Cardiac fibroblast (primary cell): ENCODE data around the gene XRCC1.

Experiments
- DNase-seq, 2 donors: peaks; one replicate each; pipeline versions ENCODE4 v3.0.0 to v3.0.0-alpha.2; 2010; ENCODE audit warnings: low read depth in 2 of 2
- H3K4me3 ChIP-seq, 2 donors: replicated peaks in 1 of 2; 1 replicate in 1 of 2; 2 replicates in 1 of 2; pipeline ENCODE4 v1.5.1; 2011; ENCODE audit warnings: low read depth in 2 of 2, low read length in 2 of 2, mild to moderate bottlenecking in 2 of 2, moderate library complexity in 1 of 2
- TF ChIP-seq, protein P1 (sequence below): IDR thresholded peaks from one replicate; pipeline ENCODE4 v1.5.1; 2011; ENCODE audit warnings: low read depth, mild to moderate bottlenecking, low read length, inconsistent platforms

The XRCC1 gene

GRCh38 chr19:43586346-43586745, 11.0 kb upstream of the XRCC1 start:
- DNase-seq, result no peak
- no peak overlapping the region for H3K4me3 ChIP-seq
- TF ChIP-seq, protein P1, sequence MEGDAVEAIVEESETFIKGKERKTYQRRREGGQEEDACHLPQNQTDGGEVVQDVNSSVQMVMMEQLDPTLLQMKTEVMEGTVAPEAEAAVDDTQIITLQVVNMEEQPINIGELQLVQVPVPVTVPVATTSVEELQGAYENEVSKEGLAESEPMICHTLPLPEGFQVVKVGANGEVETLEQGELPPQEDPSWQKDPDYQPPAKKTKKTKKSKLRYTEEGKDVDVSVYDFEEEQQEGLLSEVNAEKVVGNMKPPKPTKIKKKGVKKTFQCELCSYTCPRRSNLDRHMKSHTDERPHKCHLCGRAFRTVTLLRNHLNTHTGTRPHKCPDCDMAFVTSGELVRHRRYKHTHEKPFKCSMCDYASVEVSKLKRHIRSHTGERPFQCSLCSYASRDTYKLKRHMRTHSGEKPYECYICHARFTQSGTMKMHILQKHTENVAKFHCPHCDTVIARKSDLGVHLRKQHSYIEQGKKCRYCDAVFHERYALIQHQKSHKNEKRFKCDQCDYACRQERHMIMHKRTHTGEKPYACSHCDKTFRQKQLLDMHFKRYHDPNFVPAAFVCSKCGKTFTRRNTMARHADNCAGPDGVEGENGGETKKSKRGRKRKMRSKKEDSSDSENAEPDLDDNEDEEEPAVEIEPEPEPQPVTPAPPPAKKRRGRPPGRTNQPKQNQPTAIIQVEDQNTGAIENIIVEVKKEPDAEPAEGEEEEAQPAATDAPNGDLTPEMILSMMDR, result no peak

DNA sequence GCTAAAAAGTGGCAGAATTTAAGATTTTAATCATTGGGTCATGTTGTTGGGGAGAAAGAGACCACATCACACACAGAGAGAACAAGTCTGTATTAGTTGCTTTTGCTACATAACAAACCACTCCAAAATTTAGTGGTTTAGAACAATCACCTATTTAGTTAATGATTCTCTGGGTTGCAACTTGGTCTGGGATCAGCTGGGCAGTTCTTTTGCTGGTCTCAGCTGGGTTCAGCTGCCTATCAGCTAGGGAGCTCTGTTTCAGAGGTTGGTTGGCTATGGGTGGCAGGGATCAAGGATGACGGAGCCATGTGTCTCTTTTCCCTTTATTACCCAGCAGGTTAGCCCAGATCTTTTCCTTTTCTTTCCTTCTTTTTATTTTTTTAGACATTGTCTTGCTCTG, 9.2 kb upstream of the XRCC1 start:
- no peak for DNase-seq
- TF ChIP-seq, protein P1, result no peak
- no peak overlapping the region for H3K4me3 ChIP-seq

- H3K4me3 ChIP-seq, result no peak overlapping the region
- DNase-seq, result no peak
- TF ChIP-seq, protein P1, result no peak
Observed at GRCh38 chr19:43582495-43582894, 7.2 kb upstream of the XRCC1 start.

DNA sequence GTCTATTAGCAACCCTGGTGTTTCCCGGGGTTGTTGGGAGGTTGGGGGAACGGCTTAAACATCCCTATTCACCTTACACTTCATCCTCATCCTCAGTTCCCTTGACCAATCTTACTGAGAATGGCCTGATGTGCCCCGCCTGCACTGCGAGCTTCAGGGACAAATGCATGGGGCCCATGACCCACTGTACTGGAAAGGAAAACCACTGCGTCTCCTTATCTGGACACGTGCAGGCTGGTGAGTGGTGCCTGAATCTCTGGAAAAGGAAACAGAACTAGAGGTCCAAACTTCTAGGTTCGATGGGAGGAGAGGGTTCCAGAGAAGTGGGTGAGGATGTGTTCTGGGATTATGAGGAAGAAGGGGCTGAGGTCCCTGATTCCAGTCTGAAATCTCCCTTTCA, 6.1 kb upstream of the XRCC1 start:
- no peak overlapping the region for H3K4me3 ChIP-seq
- TF ChIP-seq, protein P1, result no peak

DNA sequence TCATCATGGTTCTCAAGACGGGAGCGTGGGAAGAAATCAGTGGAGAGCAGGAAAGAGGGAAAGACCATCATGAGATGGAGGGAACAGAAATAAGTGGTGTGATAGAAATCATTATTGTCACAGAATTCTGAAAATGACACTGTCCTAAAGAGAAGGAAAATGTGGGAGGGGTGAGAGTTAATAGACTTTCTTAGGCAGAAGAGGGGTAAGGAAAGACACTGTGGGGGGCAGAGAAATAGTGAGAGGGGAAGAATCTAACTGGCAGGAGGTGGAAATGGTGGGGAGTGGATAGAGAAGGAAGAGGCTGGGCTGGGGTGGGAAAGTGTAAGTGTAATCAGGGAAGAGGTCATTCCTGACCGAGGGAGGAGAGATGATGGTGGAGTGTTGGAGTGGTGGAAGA, 3.5 kb upstream of the XRCC1 start:
- TF ChIP-seq, protein P1, result no peak
- DNase-seq, result no peak

More for the DNA sequence above, 6.1 kb upstream of the XRCC1 start:
- no peak for DNase-seq

GRCh38 chr19:43575955-43576878, 890 bp upstream of the XRCC1 start:
- peak overlapping the region; percentile 39 to 49 for H3K4me3 ChIP-seq
- DNase-seq, result peak in 1 of 2 donors; percentile 4
- TF ChIP-seq, protein P1, result no peak

More for the DNA sequence above, 3.5 kb upstream of the XRCC1 start:
- H3K4me3 ChIP-seq, result no peak overlapping the region
